ENCODE data around the gene SNCAIP.

Gene SNCAIP

GRCh38 chr5:122311961-122312590 is at the start of gene SNCAIP:
TSS of gene SNCAIP (plus strand) at chr5:122312237. CDS start at chr5:122391135, 78,898 bp downstream.
- DNase-seq: peak in 31 of 56 donors; percentile 5 to 61 (median 31)

GRCh38 chr5:122263352-122264030 is 48.5 kb upstream of the SNCAIP start:
- DNase-seq: no peak

- DNase-seq: no peak
Measured at GRCh38 chr5:122264610-122265009, 47.4 kb upstream of the SNCAIP start.

- no peak for DNase-seq
Measured at GRCh38 chr5:122267185-122267584, 44.9 kb upstream of the SNCAIP start.

GRCh38 chr5:122273696-122274095 is 38.3 kb upstream of the SNCAIP start:
- no peak for DNase-seq

GRCh38 chr5:122283592-122283991 is 28.4 kb upstream of the SNCAIP start:
- no peak for DNase-seq

GRCh38 chr5:122286541-122286940 is 25.5 kb upstream of the SNCAIP start:
- no peak for DNase-seq

GRCh38 chr5:122287101-122287500 is 24.9 kb upstream of the SNCAIP start:
- no peak for DNase-seq

GRCh38 chr5:122291000-122291901 is 20.8 kb upstream of the SNCAIP start:
- no peak for DNase-seq

- DNase-seq: no peak
Measured at GRCh38 chr5:122292332-122292731, 19.7 kb upstream of the SNCAIP start.

- no peak for DNase-seq
Measured at GRCh38 chr5:122295138-122295537, 16.9 kb upstream of the SNCAIP start.

- no peak for DNase-seq
Measured at GRCh38 chr5:122296871-122297270, 15.2 kb upstream of the SNCAIP start.

- DNase-seq: no peak
Measured at GRCh38 chr5:122297587-122298298, 14.3 kb upstream of the SNCAIP start.

GRCh38 chr5:122300374-122300773 is 11.7 kb upstream of the SNCAIP start:
- DNase-seq: no peak

GRCh38 chr5:122301016-122301415 is 11.0 kb upstream of the SNCAIP start:
- DNase-seq: no peak

GRCh38 chr5:122304471-122305215 is 7.4 kb upstream of the SNCAIP start:
- no peak for DNase-seq

GRCh38 chr5:122306461-122306860 is 5.6 kb upstream of the SNCAIP start:
- DNase-seq: no peak

GRCh38 chr5:122310889-122311288 is 1.1 kb upstream of the SNCAIP start:
- peak in 5 of 56 donors; percentile 1 to 41 (median 7) for DNase-seq

GRCh38 chr5:122311497-122311960 is 508 bp upstream of the SNCAIP start:
- DNase-seq: peak in 4 of 56 donors; percentile 15 to 36 (median 27)

All from amygdala (tissue), 56 donors.